Stimulated activated CD4-positive, alpha-beta T cell treated with anti-CD3 and anti-CD28 coated beads, TNF-alpha, amount 100 ng/mL, for 1 hour (primary cell): Measurements from ENCODE around the gene IL22.

ENCODE experiments used
- DNase-seq, 3 donors: peaks; one replicate each; pipeline ENCODE4 v3.0.0-alpha.2; 2020; ENCODE audit warnings: low read depth in 3 of 3, low spot score in 1 of 3

Gene IL22

DNA sequence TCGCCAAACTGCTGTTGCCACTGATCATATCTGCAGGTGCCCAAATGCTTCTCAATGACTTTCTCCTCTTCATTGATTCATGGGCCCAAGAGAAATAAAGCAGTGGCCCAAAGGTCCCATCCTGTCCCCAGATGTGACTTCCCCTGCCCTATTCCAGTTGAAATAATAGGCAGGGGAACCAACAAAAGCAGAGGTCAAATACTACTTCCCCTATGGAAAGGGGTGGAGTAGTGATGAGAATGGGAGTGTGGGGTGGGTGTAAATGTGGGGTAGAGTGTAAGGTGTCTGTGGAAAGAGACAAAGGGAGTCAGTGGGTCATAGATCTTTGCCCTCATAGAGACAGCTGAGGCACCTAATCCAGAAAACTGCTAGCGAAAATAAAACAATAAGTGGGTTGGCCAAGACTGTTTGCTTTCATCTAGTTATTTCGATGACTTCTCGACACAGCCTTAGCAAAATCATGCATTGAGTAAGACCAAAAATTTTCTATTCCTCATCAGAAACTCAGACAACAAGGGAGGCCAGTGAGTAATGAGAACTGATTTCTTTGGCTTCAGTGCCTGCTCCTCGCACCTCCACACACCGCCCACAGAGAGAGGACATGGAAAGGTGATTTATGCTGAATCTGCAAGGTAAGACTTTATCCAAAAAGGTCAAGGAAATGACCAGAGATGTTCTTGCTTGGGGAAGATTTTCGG lies 10.9 kb upstream of the IL22 start:
- DNase-seq, result no peak

DNA sequence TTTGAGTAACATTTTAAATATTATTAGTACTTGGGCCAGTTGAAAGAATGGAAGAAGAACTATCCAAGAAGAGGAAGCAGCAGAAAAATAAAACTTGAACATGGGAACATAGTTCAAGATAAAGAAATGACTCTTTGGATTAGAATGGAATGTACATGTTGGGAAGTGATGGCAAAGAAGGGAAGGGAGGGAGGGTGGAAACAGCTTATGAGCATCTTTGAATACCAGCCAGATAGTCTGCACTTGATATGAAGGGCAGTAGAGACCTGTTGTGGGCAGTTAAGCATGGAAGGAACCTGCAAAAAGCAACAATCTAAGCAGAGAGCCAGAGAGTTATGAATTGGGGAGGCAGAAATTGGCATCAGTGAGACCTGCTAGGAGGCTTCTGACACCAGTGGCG lies 10.0 kb upstream of the IL22 start:
- no peak for DNase-seq

DNA sequence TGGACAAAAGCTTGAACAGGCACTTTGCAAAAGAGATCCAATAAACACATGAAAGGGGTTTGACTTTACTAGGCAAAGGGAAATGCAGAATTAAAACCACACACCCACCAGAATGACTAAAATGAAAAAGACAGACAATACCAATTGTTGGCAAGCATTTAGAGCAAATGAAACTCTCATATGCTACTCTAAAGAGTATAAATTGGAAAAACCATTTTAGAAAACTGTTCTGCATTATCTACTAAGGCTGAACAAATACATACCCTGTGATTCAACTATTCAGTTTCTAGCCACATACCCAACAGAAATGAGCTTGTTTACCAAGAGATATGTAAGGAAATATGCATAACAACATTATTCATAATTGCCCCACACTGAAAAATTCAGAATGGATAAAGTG lies 8.5 kb upstream of the IL22 start:
- DNase-seq, result no peak

DNA sequence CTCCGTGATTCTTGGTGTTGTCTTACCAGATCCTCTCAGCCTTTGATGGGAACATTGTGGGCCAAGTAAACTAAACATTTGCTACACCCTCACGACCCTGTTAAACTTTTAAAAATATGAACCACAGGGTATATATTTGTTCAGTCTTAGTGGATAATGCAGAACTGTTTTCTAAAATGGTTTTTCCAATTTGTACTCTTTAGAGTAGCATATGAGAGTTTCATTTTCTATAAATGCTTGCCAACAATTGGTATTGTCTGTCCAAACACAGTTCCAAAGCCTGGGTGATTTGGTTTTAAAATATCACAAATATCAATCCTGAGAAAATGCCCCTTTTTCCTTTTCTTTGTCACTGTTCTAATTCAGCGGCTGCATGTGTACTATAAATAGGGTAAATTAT lies 6.7 kb upstream of the IL22 start:
- no peak for DNase-seq

DNA sequence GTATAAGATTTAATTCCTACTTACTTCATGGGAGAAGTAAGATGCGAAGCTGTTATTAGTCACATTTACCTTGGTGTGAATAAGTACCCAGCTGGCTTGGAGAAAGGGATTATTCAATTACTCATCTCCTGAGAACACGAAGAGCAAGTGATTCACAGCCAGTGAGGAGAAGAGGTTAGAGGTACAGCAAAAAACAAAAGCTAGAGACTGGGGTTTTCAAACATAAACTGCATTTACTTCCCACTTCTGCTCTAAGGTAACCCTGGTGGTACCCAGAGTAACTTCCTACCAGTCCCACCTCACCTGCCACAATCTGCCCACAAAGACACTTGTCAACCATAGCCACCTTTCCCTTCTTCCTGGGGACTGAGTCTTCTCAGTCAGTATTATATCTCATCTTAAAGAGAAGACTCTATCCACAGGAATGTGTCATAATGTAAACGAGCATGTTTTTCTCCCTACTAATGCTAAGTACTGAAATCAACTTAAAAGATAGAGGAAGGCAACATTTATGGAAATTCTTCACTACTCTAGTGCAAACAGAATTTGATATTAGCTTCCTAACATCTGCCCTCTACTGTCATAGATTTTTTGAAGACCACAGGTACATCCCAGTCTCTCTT lies 6.0 kb upstream of the IL22 start:
- no peak for DNase-seq

DNA sequence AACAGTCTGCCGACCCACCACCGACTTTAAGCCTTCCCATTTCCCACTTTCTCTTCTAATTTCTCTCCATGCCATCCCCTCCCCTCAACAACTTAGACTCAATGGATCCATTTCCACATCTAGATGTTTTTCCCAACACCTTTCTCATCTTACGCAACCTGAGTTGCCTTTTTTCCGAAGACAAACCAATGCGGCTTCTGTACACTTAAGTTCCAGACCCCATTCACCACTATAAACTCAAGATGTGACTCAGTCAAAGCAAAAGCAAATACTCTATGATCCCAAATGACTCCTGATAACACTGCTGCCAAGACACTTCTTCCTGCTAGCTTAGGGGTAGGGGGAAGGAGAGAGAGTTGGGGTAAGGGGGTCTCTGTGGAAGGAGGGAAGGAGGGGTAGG lies 1.3 kb downstream of the IL22 start:
- DNase-seq, result no peak

DNA sequence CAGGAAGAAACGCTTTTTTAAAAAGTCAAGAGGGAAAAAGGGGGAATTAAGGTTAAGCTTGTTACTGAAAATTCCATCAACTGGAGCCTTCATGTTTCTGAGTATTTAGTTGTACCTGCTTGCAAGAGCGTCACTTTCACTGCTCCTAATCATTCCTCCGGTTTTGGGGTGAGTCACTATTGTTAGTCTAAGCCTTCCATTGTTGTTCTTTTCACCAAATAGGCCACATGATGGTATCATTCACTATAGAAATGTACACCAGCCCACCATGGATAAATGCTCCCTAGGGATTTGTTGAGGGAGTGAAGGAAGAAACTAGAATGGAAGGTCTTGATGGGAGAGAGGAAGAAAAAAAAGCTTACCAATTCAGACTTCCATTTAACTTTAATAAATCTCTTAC lies 3.0 kb downstream of the IL22 start:
- no peak for DNase-seq

DNA sequence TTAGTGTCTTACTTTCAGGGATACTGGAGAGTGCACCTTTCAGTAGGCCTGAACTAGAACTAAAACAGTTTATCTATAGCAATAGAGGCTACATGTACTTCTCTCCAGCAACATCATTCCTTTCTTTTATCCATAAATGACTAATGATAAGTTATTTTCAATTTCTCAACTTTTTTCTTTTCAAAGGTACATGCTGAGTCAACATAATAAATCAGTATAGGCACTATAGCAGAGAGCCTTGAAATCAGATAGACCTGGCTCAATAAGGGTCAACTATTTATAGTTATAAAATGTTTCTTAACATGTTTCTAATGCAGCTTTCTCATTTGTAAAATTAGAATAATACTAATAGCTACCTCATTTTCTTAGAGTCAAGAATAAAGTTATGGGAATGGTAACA lies 5.6 kb downstream of the IL22 start:
- no peak for DNase-seq

DNA sequence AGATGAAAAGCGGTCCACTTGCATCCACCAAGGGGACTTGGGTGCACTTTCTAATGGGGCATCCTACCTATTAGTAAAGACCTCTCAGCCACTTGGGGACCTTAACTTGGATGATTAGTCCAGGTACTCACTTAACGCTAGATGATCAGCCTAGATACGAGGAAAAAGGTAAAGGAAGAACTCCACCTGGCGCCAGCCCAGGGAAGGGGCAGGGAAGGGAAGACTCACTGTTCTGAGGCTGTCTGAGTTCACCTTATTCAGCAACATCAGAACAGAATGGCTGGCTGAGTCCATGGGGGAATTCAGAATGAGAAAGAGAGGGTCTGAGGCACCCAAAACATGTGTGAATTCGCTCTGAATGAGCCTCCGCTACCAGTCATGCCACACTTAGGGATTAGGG lies 7.1 kb downstream of the IL22 start:
- DNase-seq, result no peak

DNA sequence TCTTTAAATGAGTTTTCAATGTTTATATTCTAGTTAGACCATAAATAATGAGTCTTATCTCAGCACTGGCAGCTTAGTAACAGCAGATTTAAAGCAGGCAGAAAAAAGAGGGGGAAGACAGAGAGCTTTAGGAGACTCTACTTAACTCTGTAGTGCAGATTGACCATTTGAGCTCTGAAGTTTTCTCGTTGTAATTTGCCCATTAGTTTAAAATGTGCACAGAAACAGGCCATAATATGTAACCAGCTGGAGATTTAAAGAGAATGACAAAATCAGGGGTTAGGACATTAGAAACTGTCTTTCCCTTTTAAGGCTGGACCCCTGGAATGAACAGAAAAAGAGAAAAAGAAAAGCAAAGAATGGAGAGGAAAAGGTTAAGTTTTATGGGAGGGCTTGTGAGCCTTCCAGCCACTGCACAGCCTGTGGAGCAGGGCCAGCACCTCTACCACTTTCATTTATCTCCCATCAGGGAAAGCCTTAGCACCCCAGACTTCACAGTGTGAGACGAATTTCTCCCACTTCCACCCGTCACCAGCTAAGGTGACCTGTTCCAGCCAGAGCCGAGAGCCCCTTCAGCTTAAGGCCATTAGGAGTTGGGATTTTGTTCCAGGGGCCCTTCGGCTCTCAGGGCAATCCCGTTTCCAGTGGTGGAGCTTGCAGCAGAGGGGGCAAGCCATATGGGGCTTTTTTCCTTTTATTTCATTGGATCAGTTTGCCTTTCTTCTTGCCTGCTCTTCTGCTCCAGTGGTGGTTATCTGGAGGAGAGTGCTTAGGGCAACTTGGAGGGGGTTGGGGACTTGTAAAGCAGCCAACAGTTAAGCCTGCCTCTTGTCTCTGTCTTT lies 8.0 kb downstream of the IL22 start:
- DNase-seq, result no peak

DNA sequence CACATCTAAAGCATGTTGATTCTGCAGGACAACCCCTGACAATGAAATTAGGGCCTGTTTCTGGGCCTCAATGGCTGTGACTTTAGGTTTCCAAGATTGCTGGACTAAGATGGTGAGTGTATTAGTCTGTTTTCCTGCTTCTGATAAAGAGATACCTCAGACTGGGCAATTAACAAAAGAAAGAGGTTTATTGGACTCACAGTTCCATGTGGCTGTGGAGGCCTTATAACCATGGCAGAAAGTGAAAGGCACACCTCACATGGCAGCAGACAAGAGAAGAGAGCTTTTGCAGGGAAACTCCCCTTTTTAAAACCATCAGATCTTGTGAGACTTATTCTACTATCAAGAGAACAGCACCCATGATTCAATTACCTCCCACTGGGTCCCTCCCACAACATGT lies 10.6 kb downstream of the IL22 start:
- DNase-seq, result no peak

DNA sequence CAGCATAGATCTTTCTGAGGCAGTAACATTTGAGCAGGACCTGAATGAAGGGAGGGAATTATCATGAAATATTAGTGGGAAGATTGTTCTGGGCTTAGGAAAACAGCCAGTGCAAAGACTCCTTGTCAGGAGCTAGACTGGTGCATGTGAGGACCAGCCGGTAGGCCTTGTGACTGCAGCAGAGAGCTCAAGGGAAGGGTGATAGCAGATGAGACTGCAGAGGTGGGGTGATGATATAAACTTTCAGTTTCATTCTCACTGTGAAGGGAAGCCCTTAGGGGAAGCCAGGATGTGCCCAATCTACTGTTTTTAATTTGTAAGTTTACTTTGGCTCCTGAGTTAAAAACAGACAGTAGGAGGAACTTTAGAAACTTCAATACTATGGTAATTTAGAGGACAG lies 12.4 kb downstream of the IL22 start:
- DNase-seq, result peak in 1 of 3 donors; percentile 10

DNA sequence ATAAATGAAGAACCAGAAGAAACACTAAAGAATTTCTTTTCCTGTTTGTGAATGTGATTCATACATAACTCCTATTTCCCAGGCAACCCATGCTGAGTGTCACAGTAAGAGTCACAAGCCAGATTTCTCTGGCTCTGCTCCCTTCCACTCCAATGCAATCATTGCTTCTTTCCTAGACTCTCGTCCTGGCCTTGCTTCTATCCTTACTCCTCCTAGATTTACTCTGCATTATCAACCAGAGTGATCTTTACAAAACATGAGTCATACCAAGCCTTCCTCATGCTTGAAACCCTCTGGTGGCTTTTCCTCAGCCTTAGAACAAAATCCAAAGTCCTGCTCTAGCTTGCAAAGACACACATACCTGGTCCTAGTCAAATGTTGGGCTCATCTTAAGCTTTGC lies 13.3 kb downstream of the IL22 start:
- no peak for DNase-seq

DNA sequence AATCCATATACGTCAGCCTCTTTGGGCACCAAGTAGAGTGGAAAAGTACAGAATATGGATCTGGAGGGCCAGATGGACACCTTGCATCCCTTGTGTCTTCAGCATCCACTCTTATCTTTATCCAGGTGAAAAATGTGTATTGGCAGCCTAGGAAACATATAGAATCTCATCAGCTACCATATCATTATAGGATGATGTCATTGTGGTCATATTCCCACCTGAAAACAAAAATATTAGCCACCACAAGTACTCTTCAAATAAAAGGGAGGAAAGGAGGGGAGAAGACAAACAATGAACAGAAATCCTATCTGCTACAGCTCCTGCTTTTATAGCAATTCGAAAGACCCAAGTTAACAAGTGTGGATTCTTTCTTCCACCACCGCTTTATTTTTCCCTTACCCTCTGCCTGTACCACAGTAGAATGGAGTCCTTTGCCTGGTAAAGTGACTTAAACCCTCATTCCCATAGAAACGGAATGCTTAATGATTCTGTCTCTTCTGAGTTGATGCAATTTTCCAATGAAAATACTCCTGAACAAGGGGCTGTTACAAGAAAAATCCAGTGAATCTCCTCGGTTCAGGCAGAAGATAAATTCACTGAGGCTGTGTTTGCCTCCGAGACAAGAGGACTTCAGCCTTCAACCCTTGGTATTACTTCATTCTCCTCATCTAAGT lies 14.0 kb downstream of the IL22 start:
- DNase-seq, result no peak

DNA sequence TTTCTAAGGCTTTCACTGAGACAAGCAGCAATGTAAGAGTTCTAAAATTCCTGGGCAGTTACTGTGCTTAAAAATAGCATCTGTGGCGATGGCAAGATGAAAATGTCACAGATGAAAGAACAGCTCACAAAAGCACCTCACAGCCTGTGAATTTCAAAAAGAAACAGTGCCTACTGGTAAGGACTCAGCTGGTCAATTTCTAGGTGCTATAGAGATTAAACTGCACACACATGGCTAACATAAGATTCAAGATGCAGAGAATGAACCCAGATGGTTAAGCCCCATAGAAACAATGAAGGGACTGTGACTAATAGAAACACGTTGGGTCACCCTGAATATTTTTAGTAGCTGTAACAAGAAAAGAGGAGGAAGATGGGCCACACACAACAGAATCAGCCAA lies 15.8 kb downstream of the IL22 start:
- no peak for DNase-seq

DNA sequence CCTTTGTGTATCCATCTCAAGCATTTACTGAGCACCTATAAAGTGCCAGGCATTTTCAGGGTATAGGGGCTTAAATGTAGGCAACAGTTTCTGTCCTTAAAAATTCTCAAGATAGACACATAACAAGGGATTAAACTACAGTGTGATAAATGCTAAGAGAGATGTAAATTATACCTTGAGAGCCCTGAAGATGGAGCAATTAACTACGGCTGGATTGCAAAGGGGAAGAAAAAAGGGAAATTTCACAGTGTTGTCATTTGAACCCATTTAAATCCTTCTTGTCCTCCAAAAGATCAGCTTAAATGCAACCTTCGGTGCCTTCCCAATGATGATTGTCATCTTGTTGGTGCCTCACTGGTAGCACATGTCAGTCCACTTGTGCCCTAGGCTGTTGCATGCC lies 16.3 kb downstream of the IL22 start:
- no peak for DNase-seq

DNA sequence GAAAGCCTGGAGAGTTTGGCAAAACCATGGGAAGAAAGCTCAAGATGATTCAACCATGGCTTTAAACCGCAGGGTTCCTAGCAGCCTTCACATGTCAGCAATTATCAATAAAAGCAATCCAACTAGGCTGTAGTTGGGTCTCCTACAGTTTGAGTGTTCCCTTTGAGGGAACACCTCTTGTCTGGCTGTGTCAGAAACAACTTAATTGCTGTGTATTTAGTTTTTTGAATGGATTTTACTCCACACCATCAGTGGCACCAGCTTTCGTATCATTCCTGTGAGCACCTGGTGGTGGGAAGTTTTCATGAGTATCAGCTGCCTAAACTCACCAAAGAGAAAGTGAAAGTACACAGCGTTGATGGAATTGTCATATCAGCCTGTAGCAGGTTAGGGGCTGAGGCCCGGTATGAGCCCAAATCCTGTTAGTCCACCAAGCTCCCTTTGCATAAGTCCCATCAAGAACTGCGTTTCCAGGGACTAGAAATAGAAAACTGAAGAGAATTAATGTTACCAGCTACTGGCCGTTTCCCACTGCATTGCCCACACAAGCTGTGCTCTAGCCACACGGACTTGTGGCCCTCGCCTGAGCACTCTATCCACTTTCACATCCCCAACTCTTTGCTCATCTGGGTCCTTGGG lies 16.9 kb downstream of the IL22 start:
- no peak for DNase-seq

DNA sequence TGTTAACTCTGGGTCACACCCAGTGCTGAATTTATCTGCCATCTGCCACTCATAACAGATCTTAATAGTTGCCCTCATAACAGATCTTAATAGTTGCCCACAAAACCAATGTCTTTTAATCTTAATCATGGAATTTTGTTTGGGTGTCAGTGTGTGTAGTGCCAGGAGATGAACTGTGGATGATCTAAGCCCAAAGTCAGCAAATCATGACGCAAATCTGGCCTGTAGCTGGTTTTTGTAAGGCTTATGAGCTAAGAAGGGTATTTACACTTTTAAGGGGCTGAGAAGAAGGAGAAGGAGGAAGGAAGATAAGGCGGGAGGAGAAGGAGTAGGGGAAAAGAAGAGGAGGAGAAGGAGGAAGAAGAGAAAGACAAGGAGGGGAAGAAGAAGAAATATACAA lies 17.8 kb downstream of the IL22 start:
- no peak for DNase-seq

DNA sequence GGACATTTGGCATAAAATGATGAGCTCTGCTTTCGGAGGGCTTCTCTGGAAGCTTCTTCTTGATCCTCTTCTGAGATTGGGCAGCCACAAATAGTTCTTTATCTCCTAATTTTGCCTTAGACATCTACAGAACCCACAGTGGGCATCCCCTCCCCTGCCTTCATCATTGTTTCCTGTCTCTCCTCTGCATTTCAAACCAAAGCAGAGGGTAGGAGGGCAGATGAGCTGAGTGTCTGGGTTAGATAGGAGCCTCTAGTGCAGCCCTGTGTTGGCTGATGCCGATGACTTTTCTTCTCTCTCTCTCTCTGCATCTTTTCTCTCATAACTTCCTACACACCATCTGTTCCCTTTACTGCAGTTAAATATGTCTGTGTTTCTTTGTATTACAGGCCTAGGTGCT lies 19.3 kb downstream of the IL22 start:
- no peak for DNase-seq

DNA sequence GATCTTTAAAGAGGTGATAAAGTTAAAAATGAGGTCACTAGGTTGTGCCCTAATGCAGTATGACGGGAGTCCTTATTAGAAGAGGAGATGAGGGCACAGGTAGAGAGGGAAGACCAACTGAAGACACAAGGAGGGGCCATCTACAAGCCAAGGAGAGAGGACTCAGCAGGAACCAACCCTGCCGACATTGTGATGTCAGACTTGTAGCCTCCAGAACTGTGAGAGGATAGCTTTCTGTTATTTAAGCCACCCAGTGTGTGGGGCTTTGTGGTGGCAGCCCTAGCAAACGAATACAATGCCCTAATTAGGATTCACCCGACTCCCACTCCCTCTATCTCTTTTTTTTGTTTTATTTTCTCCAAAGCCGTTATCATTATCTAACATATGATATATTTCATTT lies 19.9 kb downstream of the IL22 start:
- DNase-seq, result no peak

DNA sequence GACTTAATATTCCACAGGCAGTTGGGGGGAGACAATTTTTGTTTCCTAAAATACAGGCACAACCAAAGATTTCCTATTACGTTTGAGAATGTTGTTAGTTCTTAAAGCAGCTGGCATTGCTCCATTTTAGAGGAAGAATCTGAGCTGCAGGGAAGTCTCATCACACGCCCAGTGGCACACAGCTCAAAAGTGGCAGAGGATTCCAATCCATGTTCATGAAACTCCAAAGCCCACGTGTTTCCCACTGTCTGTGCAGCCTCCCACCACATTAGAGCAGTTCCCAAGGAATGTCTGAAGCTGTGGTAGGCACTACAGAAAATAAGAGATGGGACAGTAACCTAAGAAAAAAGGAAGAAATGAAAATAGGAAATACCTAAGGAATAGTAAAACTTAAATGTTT lies 21.7 kb downstream of the IL22 start:
- DNase-seq, result no peak
